ENCODE measurements around the gene KANK3.
A peak's percentile ranks its signal among the peaks of the same experiment; 100 is the strongest.
"Not testable (repeated sequence)": the region's sequence is repeated elsewhere in the genome, so short reads cannot be mapped to it uniquely, and the experiment has no call there.

The KANK3 gene

DNA sequence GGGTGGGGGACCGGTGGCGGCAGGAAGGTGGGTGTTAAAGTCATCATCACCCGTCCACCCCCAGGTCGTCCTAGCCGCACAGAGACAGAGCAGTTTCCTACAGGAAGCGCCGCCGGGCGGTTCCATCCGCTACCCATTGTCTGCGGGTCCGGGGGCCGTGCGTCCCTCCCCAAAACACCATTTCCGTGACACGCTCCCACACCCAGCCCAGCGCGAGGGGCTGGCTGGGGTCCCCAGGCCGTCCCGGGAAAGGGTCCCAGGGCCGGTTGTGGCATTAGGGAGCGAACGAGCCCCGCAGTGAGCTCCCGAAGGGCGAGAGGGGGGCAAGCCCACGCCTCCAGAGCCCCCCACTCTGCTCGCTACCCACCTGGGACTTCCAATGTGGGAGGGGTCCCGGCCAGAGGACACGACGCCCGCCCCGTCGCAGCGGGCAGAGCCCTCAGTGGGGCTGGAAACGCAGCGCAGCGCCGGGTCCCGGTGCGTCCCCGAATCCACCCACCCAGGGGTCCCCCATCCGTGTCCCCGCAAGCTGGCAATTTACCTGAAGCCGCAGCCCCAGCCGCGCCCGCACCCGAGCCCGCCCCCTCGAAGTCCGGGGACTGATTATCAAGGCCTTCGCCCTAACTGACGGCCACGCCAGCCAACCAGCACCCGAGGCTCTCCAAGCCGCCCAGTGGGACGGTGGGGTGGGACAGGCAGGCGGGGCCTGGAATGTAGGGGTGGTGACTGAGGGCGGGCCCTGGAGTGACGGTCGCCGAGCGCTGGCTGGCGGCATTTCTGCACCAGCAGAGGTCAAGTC, at the start of gene KANK3:
Gene KANK3 (minus strand): TSS at position 579 of the 799 bp plus-strand sequence. CDS start 5,434 bp downstream, outside the sequence.
- DNase-seq, result peak; percentile 93

DNA sequence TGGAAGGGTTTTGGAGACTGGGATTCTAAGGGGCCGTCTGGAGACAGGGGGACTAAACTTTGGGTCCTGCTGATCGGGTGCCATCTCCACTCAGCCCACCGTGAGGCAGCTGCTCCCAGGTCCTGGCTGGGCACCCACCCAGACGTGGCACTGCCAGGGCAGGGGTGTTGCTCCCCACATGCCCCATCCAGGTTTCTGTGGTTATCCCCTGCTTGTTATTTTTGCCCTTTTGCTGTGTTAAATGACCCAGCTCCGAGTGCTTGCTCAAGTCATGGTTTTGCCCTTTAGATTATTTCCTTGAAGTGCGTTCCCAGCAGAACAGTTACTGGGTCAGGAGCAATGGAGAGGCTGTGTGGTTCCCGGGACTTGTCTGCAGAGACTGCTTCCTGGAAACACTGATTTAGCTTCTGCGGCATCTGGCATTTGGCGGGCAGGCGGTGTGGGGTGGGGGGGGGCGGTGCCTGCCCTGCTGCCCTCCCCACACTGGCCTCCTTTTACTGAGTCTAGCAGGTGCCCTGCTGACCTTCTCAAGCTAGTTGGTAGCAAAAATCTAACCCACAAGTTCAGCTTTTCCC, 49.0 kb upstream of the KANK3 start:
- DNase-seq, result no peak

DNA sequence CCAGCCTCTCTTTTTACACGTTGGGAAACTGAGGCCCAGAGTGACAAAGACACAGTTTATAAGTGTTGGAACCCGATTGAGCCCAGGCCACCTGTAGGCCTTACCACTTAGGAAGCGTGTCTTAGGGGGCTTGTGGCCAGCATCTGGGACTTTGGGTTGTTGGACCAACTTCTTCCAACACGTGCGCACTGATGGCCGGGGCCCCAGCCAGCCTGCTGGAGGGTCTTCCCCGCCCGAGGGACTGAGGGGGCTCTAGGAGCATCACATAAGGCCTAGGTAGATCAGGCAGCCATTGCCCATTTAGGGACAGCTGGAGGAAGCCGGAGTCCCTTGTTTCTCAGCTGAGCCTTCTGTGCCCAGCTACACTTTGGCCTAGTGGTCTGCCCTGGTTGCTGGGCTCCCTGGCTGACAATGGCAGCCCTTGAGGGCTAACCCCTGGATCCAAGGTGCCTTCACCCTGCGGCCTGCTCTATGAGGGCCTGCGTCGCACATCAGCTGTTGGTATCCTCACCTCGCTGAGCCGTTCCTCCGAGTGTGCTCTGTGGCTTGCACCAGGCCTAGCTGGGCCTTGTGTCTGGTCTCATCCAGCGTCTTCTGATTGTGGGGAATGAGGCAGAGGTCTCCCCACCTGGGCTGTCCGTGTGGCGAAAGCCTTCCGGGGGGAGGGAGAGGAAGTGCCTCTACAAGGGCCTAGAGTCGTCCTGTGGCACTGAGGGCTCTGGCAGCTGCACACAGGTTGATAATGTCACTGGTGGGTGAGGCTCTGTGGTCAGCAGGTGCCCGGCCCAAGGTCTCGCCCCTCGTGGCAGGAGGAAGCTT, 48.3 kb upstream of the KANK3 start:
- DNase-seq, result no peak

DNA sequence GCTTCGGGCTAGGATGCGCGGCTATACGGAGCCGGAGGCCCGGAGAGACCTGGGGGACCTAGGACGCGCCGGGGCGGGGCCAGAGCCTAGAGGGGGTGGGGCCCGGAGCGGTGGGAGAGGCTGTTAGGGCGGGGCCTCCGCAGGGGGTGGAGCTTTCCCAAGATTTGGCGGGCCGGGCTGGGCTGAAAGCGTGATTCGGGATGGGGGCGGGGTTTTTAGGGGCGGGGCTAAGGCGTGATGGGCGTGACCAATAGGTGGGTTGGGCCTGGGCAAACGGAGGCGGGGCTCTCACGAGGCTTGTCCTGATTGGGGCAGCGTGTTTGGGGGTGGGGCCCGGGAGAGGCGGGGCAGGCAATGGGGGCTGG, 47.5 kb upstream of the KANK3 start:
- peak; percentile 90 for DNase-seq

DNA sequence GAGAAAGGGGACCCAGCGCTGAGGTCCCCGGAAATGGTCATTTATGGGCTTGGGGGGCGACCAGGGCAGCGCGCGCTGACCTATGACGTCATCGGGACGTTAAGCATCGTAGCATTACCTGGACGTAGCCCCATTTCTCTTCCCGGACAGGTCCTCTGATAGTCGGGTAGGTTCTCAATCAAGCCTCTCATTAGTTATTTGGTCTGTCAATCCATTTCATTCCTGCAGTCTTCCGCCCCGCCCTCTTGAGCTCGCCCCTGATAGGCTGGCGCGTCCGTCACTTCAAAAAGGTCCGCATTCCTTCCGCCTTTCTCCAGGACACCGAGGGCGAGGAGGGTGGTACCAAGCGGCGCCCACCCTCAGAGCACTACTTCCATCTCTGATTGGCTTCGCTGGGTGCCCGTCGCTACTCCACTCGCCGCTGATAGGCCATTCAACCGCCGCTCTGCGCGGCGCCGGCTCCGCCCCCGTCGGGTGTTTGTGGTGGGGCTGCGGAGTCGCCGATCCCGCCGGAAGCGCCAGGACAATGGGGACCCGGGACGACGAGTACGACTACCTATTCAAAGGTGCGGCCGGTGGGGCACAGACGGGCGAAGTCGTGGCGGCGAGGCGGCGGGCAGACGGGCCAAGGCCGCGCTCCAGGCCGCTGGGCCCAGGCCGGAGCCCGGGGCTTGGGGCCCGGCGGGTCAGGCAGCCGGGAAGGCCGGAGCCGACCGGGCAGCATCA, 47.0 kb upstream of the KANK3 start, which contains the start of gene RAB11B:
Gene RAB11B (plus strand): TSS at position 470 of the 726 bp plus-strand sequence. CDS start 57 bp downstream, at position 527.
- DNase-seq, result peak; percentile 99

DNA sequence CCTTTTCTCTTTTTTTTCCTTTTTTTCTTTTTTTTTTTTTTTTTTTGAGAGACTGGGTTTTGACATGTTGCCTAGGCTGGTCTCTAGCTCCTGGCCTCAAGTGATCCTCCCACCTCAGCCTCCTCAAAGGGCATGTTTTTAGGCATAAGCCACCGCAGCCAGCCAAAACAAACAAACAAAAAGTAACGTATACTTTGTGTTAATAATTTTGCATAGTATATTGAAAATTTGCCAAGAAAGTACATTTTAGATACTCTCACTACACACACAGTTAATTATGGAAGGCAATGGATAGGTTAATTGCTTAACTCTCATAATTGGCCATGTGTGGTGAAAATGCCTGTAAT, 45.5 kb upstream of the KANK3 start:
- DNase-seq, result no peak

DNA sequence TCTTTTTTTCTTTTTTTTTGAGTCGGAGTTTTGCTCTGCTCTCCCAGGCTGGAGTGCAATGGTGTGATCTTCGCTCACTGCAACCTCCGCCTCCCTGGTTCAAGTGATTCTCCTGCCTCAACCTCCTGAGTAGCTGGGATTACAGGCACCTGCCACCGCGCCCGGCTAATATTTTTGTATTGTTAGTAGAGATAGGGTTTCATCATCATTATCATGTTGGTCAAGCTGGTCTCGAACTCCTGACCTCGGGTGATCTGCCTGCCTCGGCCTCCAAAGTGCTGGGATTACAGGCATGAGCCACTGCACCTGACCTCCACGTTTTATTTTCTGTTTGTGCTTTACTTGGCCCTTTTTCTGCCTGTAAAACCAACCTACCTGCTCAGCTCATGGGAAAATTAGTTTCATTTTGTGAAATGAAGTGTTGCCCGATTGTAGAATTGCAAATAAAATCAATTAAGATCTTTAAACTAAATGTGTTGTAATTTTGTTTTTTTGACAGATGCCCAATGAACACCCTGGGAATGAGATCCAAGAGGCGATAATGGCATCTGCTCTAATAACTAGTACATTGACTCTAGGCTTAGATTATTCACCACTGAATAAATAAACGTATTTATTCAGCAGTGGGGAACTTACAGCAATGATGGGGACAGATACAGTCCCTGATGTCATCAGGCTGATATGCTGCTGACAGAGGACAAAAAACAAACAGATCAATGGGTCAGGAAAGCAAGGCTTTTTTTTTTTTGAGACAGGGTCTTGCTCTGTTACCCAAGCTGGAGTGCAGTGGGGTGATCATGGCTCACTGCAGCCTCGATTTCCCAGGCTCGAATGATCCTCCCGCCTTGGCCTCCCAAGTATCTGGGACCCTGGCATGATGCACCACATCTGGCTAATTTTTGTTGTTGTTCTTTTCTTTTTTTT, 44.9 kb upstream of the KANK3 start:
- DNase-seq, result no peak

DNA sequence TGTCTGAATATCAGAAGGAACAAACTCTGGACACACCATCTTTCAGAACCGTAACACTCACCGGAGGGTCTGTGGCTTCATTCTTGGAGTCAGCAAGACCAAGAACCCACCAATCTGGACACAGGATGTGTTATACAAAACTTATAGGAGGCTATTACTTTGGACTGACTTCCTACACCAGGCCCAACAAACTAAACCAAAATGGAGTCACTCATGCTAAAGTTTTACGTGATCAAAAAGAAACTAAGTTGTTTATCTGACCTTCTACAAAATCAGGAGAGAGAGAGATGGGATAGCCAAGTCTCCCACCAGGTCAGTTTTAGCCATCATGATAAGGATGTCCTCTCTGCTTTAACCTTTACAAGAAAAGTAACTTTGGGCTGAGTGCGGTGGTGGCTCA, 43.9 kb upstream of the KANK3 start:
- DNase-seq, result no peak

DNA sequence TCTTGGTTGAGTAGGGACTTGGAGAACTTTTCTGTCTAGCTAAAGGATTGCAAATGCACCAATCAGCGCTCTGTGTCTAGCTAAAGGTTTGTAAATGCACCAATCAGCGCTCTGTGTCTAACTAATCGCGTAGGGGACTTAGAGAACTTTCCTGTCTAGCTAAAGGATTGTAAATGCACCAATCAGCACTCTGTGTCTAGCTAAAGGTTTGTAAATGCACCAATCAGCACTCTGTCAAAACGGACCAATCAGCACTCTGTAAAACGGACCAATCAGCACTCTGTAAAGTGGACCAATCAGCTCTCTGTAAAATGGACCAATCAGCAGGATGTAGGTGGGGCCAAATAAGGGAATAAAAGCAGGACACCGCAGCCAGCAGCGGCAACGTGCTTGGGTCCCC, 43.4 kb upstream of the KANK3 start:
- DNase-seq, result not testable (repeated sequence)

DNA sequence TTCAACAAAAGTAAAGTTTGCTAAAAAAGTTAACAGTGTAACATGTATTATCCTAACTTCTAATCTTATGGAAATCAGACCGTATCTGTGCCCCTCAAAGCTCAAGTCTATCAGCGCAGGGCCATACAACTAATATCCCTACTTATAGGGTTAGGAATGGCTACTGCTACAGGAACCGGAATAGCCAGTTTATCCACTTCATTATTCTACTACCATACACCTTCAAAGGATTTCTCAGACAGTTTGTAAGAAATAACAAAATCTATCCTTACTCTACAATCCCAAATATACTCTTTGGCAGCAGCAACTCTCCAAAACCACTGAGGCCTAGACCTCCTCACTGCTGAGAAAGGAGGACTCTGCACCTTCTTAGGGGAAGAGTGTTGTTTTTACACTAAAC, 42.5 kb upstream of the KANK3 start:
- DNase-seq, result not testable (repeated sequence)

DNA sequence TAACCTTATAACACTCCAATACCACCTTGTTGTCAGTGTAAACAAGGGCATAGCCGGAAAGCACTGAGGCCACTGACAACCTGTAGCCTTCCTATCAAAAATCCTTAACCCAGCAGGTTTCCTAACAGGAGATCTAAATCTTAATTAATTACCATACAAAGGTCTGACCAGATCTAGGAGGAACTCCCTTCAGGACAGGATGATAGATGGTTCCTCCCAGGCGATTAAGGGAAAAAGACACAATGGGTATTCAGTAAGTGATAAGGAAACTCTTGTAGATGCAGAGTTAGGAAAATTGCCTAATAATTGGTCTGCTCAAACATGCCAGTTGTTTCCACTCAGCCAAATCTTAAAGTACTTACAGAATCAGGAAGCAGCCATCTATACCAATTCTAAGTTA, 42.0 kb upstream of the KANK3 start:
- DNase-seq, result not testable (repeated sequence)

DNA sequence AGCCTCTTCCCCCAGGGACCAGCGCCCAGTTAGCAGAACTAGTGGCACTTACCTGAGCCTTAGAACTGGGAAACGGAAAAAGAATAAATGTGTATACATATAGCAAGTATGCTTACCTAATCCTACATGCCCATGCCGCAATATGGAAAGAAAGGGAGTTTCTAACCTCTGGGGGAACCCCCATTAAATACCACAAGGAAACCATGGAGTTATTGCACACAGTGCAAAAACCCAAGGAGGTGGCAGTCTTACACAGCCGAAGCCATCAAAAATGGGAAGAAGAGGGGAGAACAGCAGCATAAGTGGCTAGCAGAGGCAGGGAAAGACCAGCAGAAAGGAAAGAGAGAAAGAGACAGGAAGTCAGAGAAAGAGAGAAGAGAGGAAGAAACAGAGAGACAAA, 41.5 kb upstream of the KANK3 start:
- not testable (repeated sequence) for DNase-seq

DNA sequence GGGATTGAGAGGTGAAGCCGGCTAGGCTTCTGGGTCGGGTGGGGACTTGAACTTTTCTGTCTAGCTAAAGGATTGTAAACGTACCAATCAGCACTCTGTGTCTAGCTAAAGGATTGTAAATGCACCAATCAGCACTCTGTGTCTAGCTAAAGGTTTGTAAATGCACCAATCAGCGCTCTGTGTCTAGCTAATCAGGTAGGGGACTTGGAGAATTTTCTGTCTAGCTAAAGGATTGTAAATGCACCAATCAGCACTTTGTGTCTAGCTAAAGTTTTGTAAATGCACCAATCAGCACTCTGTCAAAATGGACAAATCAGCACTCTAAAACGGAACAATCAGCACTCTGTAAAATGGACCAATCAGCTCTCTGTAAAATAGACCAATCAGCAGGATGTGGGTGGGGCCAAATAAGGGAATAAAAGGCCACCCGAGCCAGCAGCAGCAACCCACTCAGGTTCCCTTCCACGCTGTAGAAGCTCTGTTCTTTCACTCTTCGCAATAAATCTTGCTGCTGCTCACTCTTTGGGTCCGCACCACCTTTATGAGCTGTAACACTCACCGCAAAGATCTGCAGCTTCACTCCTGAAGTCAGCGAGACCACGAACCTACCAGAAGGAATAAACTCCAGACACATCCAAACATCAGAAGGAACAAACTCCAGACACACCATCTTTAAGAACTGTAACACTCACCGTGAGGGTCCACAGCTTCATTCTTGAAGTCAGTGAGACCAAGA, 36.3 kb upstream of the KANK3 start:
- DNase-seq, result not testable (repeated sequence)

DNA sequence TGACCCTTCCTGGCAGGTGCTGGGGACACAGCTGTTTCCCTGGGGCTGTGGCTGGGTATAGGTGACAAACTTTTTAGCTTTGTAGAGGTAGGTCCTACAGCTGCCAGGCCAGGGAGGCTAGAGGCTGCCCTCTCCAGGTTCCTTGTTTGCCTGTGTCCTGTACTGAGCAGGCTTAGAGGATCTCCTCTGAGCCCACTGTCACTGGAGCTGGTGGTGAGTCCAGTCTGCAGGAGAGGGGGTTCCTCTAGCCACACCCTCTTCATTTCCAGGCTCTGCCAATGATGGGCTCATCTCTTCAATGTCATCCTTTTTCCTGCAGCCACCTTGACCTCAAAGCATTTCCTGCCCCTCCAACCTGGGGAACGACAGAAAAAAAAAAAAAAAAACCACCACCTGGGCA, 34.5 kb upstream of the KANK3 start:
- DNase-seq, result no peak

DNA sequence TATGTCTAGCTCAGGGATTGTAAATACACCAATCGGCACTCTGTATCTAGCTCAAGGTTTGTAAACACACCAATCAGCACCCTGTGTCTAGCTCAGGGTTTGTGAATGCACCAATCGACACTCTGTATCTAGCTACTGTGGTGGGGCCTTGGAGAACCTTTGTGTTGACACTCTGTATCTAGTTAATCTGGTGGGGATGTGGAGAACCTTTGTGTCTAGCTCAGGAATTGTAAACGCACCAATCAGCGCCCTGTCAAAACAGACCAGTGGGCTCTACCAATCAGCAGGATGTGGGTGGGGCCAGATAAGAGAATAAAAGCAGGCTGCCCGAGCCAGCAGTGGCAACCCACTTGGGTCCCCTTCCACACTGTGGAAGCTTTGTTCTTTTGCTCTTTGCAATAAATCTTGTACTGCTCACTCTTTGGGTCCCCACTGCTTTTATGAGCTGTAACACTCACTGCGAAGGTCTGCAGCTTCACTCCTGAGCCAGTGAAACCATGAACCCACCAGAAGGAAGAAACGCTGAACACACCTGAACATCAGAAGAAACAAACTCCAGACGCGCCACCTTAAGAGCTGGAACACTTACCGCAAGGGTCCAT, 33.4 kb upstream of the KANK3 start:
- DNase-seq, result not testable (repeated sequence)

DNA sequence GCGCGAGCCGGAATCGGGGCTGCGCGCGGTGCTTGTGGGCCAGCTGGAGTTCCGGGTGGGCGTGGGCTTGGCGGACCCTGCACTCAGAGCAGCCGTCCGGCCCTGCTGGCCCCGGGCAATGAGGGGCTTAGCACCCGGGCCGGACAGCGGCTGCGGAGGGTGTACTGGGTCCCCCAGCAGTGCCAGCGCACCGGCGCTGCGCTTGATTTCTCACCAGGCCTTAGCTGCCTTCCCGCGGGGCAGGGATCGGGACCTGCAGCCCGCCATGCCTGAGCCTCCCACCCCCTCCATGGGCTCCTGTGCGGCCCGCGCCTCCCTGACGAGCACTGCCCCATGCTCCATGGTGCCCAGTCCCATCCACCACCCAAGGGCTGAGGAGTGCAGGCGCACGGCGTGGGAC, 32.7 kb upstream of the KANK3 start:
- DNase-seq, result not testable (repeated sequence)

DNA sequence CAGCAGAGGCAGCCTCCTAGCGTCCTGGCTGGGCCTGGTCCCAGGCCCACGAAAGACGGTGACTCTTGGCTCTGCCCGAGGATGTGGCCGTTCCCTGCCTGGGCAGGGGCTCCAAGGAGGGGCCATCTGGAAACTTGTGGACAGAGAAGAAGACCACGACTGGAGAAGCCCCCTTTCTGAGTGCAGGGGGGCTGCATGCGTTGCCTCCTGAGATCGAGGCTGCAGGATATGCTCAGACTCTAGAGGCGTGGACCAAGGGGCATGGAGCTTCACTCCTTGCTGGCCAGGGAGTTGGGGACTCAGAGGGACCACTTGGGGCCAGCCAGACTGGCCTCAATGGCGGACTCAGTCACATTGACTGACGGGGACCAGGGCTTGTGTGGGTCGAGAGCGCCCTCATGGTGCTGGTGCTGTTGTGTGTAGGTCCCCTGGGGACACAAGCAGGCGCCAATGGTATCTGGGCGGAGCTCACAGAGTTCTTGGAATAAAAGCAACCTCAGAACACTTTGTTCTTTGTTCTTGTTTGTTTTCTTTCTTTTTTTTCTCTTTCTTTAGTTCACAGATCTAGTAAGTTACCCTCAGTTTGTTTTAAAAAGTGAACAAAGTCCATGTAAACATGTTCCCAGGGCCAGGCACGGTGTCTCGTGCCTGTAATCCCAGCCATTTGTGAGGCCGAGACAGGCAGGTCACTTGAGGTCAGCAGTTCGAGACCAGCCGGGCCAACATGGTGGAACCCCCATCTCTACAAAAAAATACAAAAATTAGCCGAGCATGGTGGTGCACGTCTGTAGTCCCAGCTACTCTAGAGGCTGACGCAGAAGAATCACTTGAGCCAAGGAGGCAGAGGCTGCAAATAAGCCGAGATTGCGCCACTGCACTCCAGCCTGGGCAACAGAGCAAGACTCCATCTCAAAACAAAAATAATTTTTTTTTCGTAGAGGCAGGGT, 31.1 kb upstream of the KANK3 start:
- DNase-seq, result no peak

DNA sequence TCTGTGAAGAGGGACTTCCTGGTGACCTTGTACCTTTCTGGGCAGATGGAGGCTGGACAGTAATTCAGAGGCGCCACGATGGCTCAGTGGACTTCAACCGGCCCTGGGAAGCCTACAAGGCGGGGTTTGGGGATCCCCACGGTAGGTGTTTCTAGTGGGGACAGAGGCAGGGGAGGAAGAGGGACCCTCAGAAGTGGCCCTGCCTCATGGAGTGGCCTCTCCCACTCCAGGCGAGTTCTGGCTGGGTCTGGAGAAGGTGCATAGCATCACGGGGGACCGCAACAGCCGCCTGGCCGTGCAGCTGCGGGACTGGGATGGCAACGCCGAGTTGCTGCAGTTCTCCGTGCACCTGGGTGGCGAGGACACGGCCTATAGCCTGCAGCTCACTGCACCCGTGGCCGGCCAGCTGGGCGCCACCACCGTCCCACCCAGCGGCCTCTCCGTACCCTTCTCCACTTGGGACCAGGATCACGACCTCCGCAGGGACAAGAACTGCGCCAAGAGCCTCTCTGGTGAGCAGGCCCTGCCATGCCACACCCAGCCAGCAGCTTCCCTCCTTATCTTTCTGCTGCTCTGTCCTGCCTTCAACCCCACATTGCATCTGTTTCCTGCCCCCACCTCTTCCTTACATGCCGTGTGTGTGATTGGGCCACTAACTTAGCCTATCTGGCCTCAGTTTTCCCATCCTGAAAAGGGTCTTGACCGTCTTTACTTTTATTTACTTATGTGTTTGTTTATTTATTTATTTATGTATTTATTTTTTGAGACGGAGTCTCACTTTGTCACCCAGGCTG, 28.1 kb upstream of the KANK3 start:
- DNase-seq, result no peak
